Dermis microvascular lymphatic vessel endothelial cell (primary cell): ENCODE data around the gene SDC3. TPM values are rescaled to one million over a fixed set of nuclear protein-coding genes. Genes with fewer than 3 reads are reported as not detected.
"Not testable (repeated sequence)": the region's sequence is repeated elsewhere in the genome, so short reads cannot be mapped to it uniquely, and the experiment has no call there.

Experiments
- DNase-seq, 2 donors: peaks; one replicate each; pipeline versions ENCODE4 v3.0.0 to v3.0.0-alpha.2; 2010; ENCODE audit warnings: low read depth in 2 of 2
- total RNA-seq: library from RNA; depleted of rRNA; stranded (reverse); fragments of >200 nt; gene quantifications from 2 replicates; pipeline ENCODE4 v1.2.1, GENCODE V29; 2014

The SDC3 gene
- total RNA-seq, 1 donor from 2014 or later: 20.3 TPM

- peak in 1 of 2 donors; percentile 19 for DNase-seq
Observed at GRCh38 chr1:30877205-30877912, 31.2 kb downstream of the SDC3 start.

GRCh38 chr1:30876451-30877204 lies 31.9 kb downstream of the SDC3 start:
- DNase-seq: no peak

- DNase-seq: peak; percentile 73 to 80
Observed at GRCh38 chr1:30875916-30876315, 32.6 kb downstream of the SDC3 start.

GRCh38 chr1:30875197-30875596 lies 33.4 kb downstream of the SDC3 start:
- peak in 1 of 2 donors; percentile 14 for DNase-seq

- no peak for DNase-seq
Observed at GRCh38 chr1:30874176-30874575, 34.4 kb downstream of the SDC3 start.

GRCh38 chr1:30872948-30873263 lies 35.7 kb downstream of the SDC3 start:
- no peak for DNase-seq

GRCh38 chr1:30872033-30872947 lies 36.3 kb downstream of the SDC3 start:
- no peak for DNase-seq

- DNase-seq: no peak
Observed at GRCh38 chr1:30871276-30871871, 37.2 kb downstream of the SDC3 start.

GRCh38 chr1:30870656-30871055 lies 37.9 kb downstream of the SDC3 start:
- no peak for DNase-seq

GRCh38 chr1:30870035-30870434 lies 38.5 kb downstream of the SDC3 start:
- DNase-seq: no peak

GRCh38 chr1:30868833-30869435 lies 39.6 kb downstream of the SDC3 start:
- no peak for DNase-seq

- DNase-seq: not testable (repeated sequence)
Observed at GRCh38 chr1:30868057-30868456, 40.5 kb downstream of the SDC3 start.

- DNase-seq: no peak
Observed at GRCh38 chr1:30867537-30867936, 41.0 kb downstream of the SDC3 start.

- no peak for DNase-seq
Observed at GRCh38 chr1:30866594-30866993, 42.0 kb downstream of the SDC3 start.

GRCh38 chr1:30864681-30865080 lies 43.9 kb downstream of the SDC3 start:
- no peak for DNase-seq

- no peak for DNase-seq
Observed at GRCh38 chr1:30863858-30864604, 44.5 kb downstream of the SDC3 start.

- no peak for DNase-seq
Observed at GRCh38 chr1:30860320-30860652, 48.3 kb downstream of the SDC3 start.

GRCh38 chr1:30857964-30858363 lies 50.6 kb downstream of the SDC3 start:
- no peak for DNase-seq

GRCh38 chr1:30857062-30857461 lies 51.5 kb downstream of the SDC3 start:
- DNase-seq: no peak

- no peak for DNase-seq
Observed at GRCh38 chr1:30856260-30856790, 52.2 kb downstream of the SDC3 start.
